NT2/D1 (cell line): ENCODE results near the gene KRT72.

Experiments
- SUZ12 ChIP-seq: IDR thresholded peaks from 2 replicates; pipeline ENCODE4 v1.6.1; 2011; ENCODE audit not compliant: insufficient read length, insufficient read depth; ENCODE audit errors: extremely low read depth
- YY1 ChIP-seq: IDR thresholded peaks from 2 replicates; pipeline ENCODE4 v1.6.1; 2011; ENCODE audit not compliant: insufficient read length, insufficient read depth
- ZNF274 ChIP-seq: IDR thresholded peaks from 2 replicates; pipeline ENCODE4 v1.6.1; 2011; ENCODE audit warnings: mild to moderate bottlenecking, low read depth, low read length

DNA sequence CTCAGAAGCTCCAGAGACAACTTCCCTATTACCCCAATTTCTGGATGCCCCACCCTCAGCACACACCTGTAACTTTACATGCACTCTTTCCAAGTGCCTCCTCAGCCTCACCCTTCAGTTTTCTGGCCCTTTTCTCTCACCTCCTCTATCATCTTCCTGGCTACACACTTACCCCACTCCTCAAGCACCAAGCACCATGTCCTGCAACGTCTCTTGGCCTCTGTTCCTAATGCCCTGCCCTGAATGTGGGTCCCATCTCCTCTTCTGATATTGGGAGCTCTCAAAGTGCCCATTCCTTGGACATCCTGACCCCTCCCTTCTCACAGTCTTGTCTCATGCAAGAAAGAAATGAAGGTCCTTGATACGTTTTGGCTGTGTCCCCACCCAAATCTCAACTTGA lies 1.2 kb downstream of the KRT72 start:
- TF ChIP-seq SUZ12 = no peak
- TF ChIP-seq YY1 = no peak
- no peak for TF ChIP-seq ZNF274
